Activated CD4-positive, alpha-beta T cell treated with anti-CD3 and anti-CD28 coated beads for 36 hours (primary cell): Measurements from ENCODE around the gene ZC3H10. TPM values are rescaled to one million over a fixed set of nuclear protein-coding genes. Genes with fewer than 3 reads are reported as not detected.
"Not testable (repeated sequence)": the region's sequence is repeated elsewhere in the genome, so short reads cannot be mapped to it uniquely, and the experiment has no call there.

Experiments
- ATAC-seq: fragments of 200-7000 bp; cut with Tn5 transposase; one replicate; pipeline ENCODE4 v1.10.0; 2021; ENCODE audit warnings: mild to moderate bottlenecking, moderate library complexity
- CTCF ChIA-PET: fragments of 350-600 bp; sonication (Branson Sonifier 250); formaldehyde crosslinking; loops from one replicate; lab custom pipeline; 2021; ENCODE audit warnings: antibody characterized with exemption; lab: Charles Lee
- POLR2A ChIA-PET: fragments of 350-600 bp; sonication (Branson Sonifier 250); formaldehyde crosslinking; loops from one replicate; lab custom pipeline; 2021; ENCODE audit warnings: antibody characterized with exemption, inconsistent platforms; lab: Charles Lee
- DNase-seq: peaks from one replicate; pipeline ENCODE4 v3.0.0-alpha.2; 2020
- H3K27ac Mint-ChIP-seq: one replicate; pipeline ENCODE4 v1.8.0; 2021; ENCODE audit warnings: mixed read lengths
- H3K27me3 Mint-ChIP-seq: one replicate; pipeline ENCODE4 v1.8.0; 2021; ENCODE audit warnings: mixed read lengths
- H3K36me3 Mint-ChIP-seq: one replicate; pipeline ENCODE4 v1.8.0; 2021; ENCODE audit warnings: low read depth, mixed read lengths
- H3K4me1 Mint-ChIP-seq: one replicate; pipeline ENCODE4 v1.8.0; 2021; ENCODE audit warnings: mixed read lengths
- H3K4me3 Mint-ChIP-seq: one replicate; pipeline ENCODE4 v1.8.0; 2021; ENCODE audit warnings: mild to moderate bottlenecking, moderate library complexity, mixed read lengths
- H3K9me3 Mint-ChIP-seq: one replicate; pipeline ENCODE4 v1.8.0; 2021; ENCODE audit warnings: low read depth, mixed read lengths
- intact Hi-C, 2 experiments: fragments of 100-400 bp; cut with DNase I in 1 of 2; cut with micrococcal nuclease in 1 of 2; formaldehyde crosslinking; loops; one replicate each; pipeline versions ENCODE4 v1.14.2 to v1.15.1; 2022 to 2024; cut with DNase I, micrococcal nuclease
- total RNA-seq, 2 experiments: library from RNA; stranded (reverse); gene quantifications; one replicate each; pipeline ENCODE4 v1.2.3, GENCODE V29; 2021

The ZC3H10 gene
- total RNA-seq: 1 to 10 TPM; 6.4 to 6.5 TPM

DNA sequence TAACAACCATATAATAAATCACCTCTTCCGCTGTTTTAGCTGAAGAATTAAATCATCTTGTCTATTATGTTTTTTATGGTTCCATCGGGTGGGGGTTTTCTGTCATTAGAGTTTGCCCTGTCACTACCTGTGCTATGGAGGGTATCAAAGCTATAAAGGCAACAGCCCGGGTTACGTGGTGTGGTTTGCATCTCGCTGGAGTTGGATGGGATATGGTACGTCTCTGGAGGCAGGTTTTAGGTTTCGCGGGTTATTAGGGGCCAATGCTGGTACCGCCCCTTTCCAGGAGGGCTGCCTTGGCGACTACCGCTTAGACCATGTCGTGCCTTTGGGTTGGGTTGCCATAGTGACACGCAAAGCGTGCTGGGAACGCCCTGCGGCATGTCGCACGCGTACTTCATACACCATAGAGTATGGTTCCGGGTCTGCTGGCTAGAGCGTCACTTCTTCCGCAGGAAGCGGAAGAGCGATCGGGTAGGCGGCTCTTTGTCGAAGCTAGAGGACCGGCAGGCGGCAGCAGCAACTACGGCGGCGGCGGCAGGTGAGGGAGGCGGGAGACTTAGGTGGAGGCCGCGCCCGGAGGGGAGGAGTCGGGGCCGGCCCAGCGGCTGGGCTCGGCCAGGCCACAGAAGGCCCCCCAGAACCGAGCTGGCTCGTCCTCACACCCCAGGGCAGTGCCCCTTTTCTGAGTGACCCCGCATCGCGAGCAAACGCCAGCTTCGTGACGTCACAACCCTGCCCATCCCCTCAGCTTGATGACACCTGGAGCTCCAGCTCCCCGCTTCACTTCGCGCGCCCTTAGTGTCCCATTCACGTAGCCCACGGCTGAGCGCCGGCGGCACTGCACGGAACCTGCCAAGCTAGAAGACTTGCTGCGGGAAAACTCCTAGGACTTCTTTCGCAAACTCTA is at the start of gene ZC3H10:
TSS of gene ZC3H10 (plus strand) at position 489 of the 910 bp plus-strand sequence. CDS start 2,297 bp downstream, outside the sequence.
- ChIA-PET POLR2A (interaction anchor here (0.6 to 4.7 kb wide), 16 partner anchors 10 to 379 kb away, joined by 3 to 76 read pairs (median 9); partner anchors contain the start of genes ESYT1, MYL6, ORMDL2 and PA2G4), CTCF (interaction anchor here (0.5 to 6.1 kb wide), 31 partner anchors 8 to 1821 kb away, joined by 3 to 71 read pairs (median 5); partner anchors contain the start of genes ESYT1, MYL6, MYL6B and PA2G4)
- H3K9me3 Mint-ChIP-seq: no peaks in the 10 kb centered on the region
- peaks cover 39% of the 10 kb centered on the region for H3K36me3 Mint-ChIP-seq
- intact Hi-C loops: loop anchor here (1.0 to 10.0 kb wide), 26 partner anchors 8 to 1833 kb away; partner anchors contain the start of genes MYL6 (in 2 of the 2), NAB2 (in 2 of the 2), RPS26 (in 2 of the 2) and SARNP (in 2 of the 2)
- ATAC-seq (peak; percentile 77), DNase-seq (peak; percentile 99)
- peaks cover 24% of the 10 kb centered on the region for H3K4me1 Mint-ChIP-seq
- H3K27ac Mint-ChIP-seq: peak within 1 kb of the TSS; percentile 100
- H3K27me3 Mint-ChIP-seq: no peaks in the 10 kb centered on the region
- H3K4me3 Mint-ChIP-seq: peak within 1 kb of the TSS; percentile 97

DNA sequence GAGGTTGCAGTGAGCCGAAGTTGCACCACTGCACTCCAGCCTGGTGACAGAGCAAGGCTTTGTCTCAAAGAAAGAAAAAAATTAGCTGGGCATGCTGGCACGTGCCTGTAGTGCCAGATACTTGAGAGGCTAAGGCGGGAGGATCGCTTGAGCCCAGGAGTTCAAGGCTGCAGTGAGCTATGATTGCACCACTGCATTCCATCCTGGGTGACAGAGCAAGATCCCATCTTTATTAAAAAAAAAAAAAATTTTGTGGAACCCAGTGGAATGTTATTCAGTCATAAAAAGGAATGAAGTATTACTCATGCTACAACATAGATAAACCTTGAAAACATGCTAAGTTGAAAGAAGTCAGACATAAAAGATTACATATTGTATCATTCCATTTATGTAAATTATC is 46.4 kb upstream of the ZC3H10 start:
- CTCF ChIA-PET: interaction anchor here (1.2 kb wide), 1 partner anchor 315 kb away, joined by 3 read pairs; no protein-coding TSS in a partner anchor
- Mint-ChIP-seq H3K4me1 (peaks cover 3% of the 10 kb centered on the region), H3K9me3 (no peaks in the 10 kb centered on the region), H3K36me3 (no peaks in the 10 kb centered on the region), H3K4me3 (no peak overlapping the region), H3K27me3 (no peaks in the 10 kb centered on the region), H3K27ac (no peak overlapping the region)
- POLR2A ChIA-PET: no interaction called here
- DNase-seq (no peak), ATAC-seq (no peak)
- intact Hi-C loops: no loop called here

DNA sequence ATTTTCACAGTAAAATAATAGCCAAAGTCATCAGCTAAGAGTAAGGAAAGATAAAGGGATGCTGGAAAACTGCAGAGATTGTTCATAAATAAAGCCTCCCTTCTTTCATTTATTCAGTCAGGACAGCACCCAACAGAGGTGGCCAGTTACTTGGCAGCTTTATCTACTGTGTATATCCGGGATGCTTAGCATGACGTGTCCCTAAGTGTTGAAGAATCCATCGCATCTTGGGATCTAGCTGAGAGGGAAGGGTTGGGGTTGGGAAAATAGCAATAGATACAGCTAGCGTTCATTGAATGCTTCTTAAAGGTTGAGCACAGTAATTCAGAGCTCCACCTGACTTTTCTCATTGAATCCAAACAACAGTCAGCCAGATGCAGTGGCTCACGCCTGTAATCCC is 43.7 kb upstream of the ZC3H10 start:
- intact Hi-C loops: no loop called here
- Mint-ChIP-seq H3K4me1 (no peaks in the 10 kb centered on the region), H3K9me3 (no peaks in the 10 kb centered on the region), H3K27me3 (no peaks in the 10 kb centered on the region), H3K4me3 (no peak overlapping the region), H3K27ac (no peak overlapping the region), H3K36me3 (no peaks in the 10 kb centered on the region)
- ChIA-PET POLR2A (no interaction called here), CTCF (no interaction called here)
- DNase-seq (no peak), ATAC-seq (no peak)

DNA sequence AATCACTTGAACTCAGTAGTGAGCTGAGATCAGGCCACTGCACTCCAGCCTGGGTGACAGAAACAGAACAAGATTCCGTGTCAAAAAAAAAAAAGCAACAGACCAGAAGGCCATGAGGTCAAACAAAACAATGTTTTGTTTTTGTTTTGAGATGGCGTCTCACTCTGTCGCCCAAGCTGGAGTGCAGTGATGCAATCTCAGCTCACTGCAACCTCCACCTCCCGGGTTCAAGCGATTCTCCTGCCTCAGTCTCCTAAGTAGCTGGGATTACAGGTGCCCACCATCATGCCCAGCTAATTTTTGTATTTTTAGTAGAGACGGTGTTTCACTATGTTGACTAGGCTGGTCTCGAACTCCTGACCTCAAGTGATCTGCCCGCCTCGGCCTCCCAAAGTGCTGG is 40.1 kb upstream of the ZC3H10 start:
- intact Hi-C loops, H3K4me3 Mint-ChIP-seq: not testable (repeated sequence)
- POLR2A ChIA-PET: interaction anchor here (0.7 kb wide), 1 partner anchor 281 kb away, joined by 4 read pairs; no protein-coding TSS in a partner anchor

DNA sequence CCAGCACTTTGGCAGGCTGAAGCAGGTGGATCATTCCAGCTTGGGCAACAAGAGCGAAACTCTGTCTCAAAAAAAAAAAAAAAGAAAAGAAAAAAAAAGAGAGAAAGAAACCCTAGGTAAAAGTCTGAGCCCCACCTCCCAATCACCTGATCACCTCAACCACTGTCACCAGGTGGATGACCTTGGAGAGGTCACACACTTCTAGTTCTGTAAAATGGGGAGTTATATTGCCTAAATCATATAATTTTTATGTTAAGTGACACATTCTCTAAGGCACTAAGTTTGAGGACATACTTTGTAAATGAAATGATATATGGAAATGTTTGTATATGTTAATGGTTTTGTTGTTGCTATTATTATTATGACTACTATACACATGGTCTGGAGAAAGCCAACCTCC is 39.6 kb upstream of the ZC3H10 start:
- ChIA-PET POLR2A (interaction anchor here (0.7 kb wide), 1 partner anchor 281 kb away, joined by 4 read pairs; no protein-coding TSS in a partner anchor), CTCF (interaction anchor here (1.7 to 2.2 kb wide), 2 partner anchors 25 to 31 kb away, joined by 5 to 6 read pairs; partner anchors contain the start of gene PA2G4)
- Mint-ChIP-seq H3K36me3 (no peaks in the 10 kb centered on the region), H3K27me3 (peaks cover 6% of the 10 kb centered on the region), H3K9me3 (no peaks in the 10 kb centered on the region), H3K4me3 (no peak overlapping the region), H3K4me1 (peaks cover 8% of the 10 kb centered on the region), H3K27ac (no peak overlapping the region)
- intact Hi-C loops: no loop called here
- ATAC-seq: no peak
- DNase-seq: no peak

More for the DNA sequence above, 40.1 kb upstream of the ZC3H10 start:
- H3K4me1 Mint-ChIP-seq, H3K9me3 Mint-ChIP-seq, ATAC-seq, H3K27ac Mint-ChIP-seq, H3K27me3 Mint-ChIP-seq, DNase-seq, H3K36me3 Mint-ChIP-seq: not testable (repeated sequence)
- CTCF ChIA-PET: interaction anchor here (1.2 to 2.2 kb wide), 3 partner anchors 13 to 31 kb away, joined by 3 to 5 read pairs (median 4); no protein-coding TSS in a partner anchor

GRCh38 chr12:56078931-56079722 is 38.9 kb upstream of the ZC3H10 start:
- intact Hi-C loops: loop anchor here in 1 of 2 experiments (1.0 kb wide), 2 partner anchors 25 to 39 kb away; partner anchors contain the start of genes PA2G4 and ZC3H10
- ChIA-PET CTCF (interaction anchor here (0.5 to 1.7 kb wide), 20 partner anchors 9 to 423 kb away, joined by 3 to 6 read pairs (median 3); partner anchors contain the start of genes PA2G4 and RNF41), POLR2A (no interaction called here)
- Mint-ChIP-seq H3K4me3 (peak overlapping the region; percentile 74), H3K9me3 (no peaks in the 10 kb centered on the region), H3K4me1 (peaks cover 8% of the 10 kb centered on the region), H3K27me3 (peaks cover 6% of the 10 kb centered on the region), H3K27ac (no peak overlapping the region), H3K36me3 (no peaks in the 10 kb centered on the region)
- DNase-seq (peak; percentile 76), ATAC-seq (peak; percentile 42)

DNA sequence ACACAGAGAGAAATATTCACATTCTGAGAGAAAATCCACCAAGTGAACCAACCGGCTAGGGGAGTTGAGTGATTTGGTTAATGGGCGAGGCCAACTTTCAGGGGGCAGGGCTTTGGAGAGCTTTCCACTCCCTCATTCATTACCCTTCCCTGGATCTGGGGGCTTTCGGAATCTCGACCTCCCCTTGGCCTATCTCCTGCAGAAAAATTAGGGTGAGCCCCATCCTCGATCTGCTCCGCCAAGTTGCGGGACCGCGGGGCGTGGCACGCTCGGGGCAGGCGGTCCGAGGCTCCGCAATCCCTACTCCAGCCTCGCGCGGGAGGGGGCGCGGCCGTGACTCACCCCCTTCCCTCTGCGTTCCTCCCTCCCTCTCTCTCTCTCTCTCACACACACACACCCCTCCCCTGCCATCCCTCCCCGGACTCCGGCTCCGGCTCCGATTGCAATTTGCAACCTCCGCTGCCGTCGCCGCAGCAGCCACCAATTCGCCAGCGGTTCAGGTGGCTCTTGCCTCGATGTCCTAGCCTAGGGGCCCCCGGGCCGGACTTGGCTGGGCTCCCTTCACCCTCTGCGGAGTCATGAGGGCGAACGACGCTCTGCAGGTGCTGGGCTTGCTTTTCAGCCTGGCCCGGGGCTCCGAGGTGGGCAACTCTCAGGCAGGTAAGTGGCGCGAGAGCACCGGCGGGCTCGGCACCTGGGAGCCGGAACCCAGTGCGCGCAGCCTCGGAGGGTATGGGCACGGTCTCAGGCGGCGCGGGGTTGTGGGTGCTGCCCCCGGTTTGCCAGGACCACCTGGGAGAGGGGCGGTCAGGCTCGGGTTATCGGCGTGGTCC is 38.1 kb upstream of the ZC3H10 start, which contains the start of gene ERBB3:
TSS of gene ERBB3 (plus strand) at position 443 of the 833 bp plus-strand sequence. CDS start at position 579, 136 bp downstream.
- ATAC-seq (peak; percentile 90), DNase-seq (peak; percentile 84)
- intact Hi-C loops: loop anchor here (1.0 to 5.0 kb wide), 3 partner anchors 24 to 38 kb away; partner anchors contain the start of genes PA2G4 (in 2 of the 2) and ZC3H10 (in 1 of the 2)
- Mint-ChIP-seq H3K9me3 (no peaks in the 10 kb centered on the region), H3K4me1 (peaks cover 8% of the 10 kb centered on the region), H3K27me3 (peaks cover 6% of the 10 kb centered on the region), H3K27ac (no peak within 1 kb of the TSS), H3K4me3 (peak within 1 kb of the TSS; percentile 74), H3K36me3 (no peaks in the 10 kb centered on the region)
- ChIA-PET POLR2A (interaction anchor here (0.6 kb wide), 1 partner anchor 36 kb away, joined by 8 read pairs; no protein-coding TSS in a partner anchor), CTCF (interaction anchor here (0.6 to 1.7 kb wide), 18 partner anchors 9 to 341 kb away, joined by 3 to 6 read pairs (median 4); partner anchors contain the start of gene PA2G4)

DNA sequence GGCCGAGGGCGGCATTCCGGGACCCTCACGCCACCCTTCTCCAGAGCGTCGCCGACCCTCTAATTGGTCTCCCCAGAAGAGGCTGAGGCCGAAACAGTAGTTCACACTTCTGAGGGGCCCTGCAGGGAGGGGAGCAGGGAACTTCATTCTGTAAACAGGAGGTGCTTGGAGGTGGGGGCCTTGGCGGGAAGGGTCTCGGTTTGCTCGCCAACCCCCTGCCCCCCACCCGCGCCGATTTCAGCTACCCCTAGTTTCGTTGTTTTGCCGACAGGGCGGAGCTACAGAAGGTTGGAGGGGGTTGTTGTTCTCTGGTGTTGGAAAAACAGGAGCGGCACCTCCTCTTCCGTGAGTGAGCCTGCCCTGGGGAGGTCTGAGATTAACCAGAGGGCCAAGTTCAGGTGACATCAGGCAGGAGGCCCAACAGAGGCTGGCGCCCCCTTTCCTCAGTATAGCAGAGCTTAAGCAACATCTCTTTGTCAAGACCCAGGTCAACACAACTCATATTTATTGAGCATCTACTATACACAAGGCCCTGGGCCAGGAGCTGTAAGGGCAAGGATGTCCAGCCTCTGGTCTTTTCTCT is 37.4 kb upstream of the ZC3H10 start:
- peak overlapping the region; percentile 74 for H3K4me3 Mint-ChIP-seq
- H3K27ac Mint-ChIP-seq: no peak overlapping the region
- no peaks in the 10 kb centered on the region for H3K36me3 Mint-ChIP-seq
- no peaks in the 10 kb centered on the region for H3K9me3 Mint-ChIP-seq
- DNase-seq (peak; percentile 16), ATAC-seq (no peak)
- CTCF ChIA-PET: interaction anchor here (0.9 to 2.6 kb wide), 5 partner anchors 21 to 342 kb away, joined by 3 to 7 read pairs (median 4); no protein-coding TSS in a partner anchor
- POLR2A ChIA-PET: no interaction called here
- intact Hi-C loops: loop anchor here in 1 of 2 experiments (1.0 to 5.0 kb wide), 2 partner anchors 24 to 33 kb away; partner anchors contain the start of gene PA2G4
- H3K4me1 Mint-ChIP-seq: peaks cover 8% of the 10 kb centered on the region
- H3K27me3 Mint-ChIP-seq: peaks cover 6% of the 10 kb centered on the region
